IPS-NIHi11 (cell line): ENCODE measurements around the gene THADA.
"Not testable (repeated sequence)": the region's sequence is repeated elsewhere in the genome, so short reads cannot be mapped to it uniquely, and the experiment has no call there.

Source experiments
- DNase-seq: peaks from one replicate; pipeline ENCODE4 v3.0.0; 2012; ENCODE audit warnings: mixed read lengths, low spot score

THADA gene, protein sequence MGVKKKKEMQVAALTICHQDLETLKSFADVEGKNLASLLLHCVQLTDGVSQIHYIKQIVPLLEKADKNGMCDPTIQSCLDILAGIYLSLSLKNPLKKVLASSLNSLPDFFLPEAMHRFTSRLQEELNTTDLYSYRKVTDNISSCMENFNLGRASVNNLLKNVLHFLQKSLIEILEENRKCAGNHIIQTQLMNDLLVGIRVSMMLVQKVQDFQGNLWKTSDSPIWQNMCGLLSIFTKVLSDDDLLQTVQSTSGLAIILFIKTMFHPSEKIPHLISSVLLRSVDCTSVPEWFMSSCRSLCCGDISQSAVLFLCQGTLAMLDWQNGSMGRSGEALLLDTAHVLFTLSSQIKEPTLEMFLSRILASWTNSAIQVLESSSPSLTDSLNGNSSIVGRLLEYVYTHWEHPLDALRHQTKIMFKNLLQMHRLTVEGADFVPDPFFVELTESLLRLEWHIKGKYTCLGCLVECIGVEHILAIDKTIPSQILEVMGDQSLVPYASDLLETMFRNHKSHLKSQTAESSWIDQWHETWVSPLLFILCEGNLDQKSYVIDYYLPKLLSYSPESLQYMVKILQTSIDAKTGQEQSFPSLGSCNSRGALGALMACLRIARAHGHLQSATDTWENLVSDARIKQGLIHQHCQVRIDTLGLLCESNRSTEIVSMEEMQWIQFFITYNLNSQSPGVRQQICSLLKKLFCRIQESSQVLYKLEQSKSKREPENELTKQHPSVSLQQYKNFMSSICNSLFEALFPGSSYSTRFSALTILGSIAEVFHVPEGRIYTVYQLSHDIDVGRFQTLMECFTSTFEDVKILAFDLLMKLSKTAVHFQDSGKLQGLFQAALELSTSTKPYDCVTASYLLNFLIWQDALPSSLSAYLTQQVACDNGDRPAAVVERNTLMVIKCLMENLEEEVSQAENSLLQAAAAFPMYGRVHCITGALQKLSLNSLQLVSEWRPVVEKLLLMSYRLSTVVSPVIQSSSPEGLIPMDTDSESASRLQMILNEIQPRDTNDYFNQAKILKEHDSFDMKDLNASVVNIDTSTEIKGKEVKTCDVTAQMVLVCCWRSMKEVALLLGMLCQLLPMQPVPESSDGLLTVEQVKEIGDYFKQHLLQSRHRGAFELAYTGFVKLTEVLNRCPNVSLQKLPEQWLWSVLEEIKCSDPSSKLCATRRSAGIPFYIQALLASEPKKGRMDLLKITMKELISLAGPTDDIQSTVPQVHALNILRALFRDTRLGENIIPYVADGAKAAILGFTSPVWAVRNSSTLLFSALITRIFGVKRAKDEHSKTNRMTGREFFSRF (N-terminal part only)

DNA sequence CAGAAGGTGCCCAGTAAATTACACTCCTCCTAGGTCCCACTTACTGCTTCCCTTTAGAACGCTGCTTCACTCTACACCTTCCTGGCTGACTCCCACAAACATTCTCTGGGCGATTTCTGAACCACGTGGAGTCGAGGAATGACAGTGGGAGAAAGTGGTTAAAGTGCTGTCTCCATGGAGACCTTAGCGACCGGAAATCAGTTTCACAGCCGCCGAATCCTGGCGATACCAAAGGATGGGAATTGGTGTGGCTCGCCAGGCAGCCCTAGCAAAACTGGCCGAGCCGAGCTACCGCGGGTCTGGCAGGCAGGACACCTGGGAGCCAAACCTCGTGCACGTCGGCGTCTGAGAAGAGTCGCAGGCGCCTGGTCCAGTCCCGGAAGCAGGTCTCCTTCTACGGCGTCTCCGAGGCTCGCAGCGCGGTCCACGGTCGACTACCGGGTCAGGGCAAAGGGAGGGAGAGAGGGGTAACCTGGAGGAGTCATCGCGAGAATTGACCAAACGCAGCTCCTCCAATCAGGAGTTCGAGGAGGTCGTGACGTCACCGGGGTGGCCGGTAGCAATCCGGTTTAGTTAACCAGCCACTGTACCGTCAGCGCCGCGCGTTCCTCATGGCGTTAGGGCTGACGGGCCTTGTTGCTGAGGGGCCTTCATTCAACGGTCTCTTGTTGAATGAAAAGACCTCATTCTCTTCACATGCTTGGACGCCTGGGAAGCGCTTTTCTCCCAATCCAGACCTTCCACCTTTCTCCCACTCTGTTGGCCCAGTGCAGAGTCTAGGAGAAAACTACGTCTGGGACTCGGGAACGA lies at the start of gene THADA:
Gene THADA, minus strand, starts transcription at position 436 of the 810 bp plus-strand sequence. CDS start 3,646 bp downstream, outside the sequence.
- DNase-seq: peak; percentile 97

DNA sequence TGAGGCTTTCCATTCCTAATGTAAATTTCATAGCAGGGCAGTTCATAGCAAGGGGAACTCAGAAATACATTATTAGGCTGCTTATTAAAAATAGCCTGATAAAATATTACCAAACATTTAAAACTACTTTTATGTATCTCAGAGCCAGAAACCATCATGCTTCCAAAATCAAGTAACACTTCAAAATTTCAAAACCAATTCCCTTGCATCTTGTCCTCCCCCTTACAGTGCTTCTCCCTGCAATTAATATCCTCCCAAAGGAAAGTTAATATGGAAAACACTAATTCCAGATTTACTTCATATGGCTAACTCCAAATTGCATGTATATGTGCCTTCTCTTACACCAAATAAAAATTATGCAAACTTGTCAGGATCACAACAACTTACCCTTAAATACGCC lies 47.8 kb upstream of the THADA start:
- DNase-seq: no peak

DNA sequence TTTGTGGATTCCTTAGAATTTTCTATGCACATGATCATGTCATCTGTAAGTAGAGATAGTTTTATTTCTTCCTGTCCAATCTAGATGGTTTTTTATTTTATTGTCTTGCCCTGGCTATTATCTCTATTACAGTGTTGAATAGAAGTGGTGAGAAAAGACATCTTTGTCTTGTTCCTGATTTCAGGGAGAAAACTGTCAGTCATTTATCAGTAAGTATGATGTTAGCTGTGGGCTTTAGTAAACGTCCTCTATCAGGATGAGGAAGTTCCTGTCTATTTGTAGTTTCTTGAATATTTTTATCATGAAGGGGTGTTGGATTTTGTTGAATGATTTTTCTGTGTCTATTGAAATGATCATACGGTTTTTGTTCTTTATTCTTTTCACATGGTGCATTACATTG lies 46.5 kb upstream of the THADA start:
- DNase-seq: no peak

DNA sequence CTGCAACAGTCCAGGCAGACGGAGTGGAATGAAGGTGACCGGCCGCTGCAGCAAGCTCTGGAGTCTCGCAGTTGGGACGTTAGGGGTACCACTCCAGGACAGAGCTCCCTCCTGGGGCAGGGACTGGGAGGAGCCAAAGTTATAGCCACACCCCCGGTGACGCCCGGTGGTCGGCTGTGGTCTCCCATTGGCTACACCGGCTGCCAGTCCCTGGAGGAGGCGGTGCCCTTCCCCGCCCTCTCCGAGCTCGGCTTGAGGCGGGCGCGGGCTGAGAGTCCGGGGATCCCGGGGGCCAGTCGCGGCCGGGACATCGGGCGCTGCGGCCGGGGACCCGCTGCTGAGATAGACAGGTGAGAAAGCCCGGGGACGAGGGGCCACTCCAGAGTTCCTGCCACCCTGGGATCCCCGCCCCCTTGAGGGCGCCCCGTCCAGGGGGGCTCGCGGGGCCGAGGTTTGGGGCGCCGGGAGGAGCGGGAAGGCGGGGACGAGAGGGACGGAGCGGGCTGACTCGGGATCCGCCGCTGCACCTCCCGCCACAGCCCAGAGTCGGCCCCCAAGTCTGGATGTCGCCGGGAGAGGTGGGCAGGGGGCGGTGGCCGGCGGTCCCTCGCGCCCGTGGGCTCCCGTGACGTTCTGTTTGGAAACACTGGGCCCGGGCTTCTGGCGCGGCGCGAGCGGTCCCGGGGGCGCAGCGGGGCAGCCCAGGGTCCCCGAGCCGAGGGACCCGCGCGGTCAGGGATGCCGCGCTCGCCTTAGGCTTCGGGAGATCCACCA lies 41.4 kb upstream of the THADA start, which contains the start of gene PLEKHH2:
Gene PLEKHH2, plus strand, starts transcription at position 231 of the 774 bp plus-strand sequence. CDS start 7,414 bp downstream, outside the sequence.
- DNase-seq: peak; percentile 99

DNA sequence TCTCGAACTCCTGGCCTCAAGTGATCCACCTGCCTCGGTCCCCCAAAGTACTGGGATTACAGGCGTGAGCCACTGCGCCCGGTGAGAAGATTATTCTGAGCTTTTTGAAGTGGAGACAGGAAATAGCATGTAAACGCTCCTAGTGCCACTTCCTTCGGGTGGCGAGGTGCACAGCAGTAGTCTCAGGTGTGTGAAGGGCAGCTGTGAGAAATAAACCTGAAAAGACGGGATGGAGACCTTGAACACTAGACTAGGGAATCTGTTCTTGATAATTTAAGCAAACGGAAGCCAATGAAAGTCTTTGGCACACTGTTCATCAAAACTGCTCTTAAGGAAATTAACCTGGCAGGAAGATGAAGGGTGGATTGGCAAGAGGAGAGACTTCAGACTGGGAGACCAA lies 40.8 kb upstream of the THADA start:
- no peak for DNase-seq

DNA sequence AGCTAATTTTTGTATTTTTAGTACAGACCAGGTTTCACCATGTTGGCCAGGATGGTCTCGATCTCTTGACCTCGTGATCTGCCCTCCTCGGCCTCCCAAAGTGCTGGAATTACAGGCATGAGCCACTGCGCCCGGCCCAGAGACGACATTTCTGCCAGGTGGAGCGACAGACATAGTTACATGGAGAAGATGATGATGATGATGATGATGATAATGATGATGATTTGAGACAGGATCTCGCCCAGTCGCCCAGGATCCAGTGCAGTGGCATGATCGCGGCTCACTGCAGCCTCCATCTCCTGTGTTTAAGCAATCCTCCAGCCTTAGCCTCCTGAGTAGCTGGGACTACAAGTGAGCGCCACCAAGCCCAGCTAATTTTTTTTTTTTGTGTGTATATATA lies 40.3 kb upstream of the THADA start:
- DNase-seq: not testable (repeated sequence)

DNA sequence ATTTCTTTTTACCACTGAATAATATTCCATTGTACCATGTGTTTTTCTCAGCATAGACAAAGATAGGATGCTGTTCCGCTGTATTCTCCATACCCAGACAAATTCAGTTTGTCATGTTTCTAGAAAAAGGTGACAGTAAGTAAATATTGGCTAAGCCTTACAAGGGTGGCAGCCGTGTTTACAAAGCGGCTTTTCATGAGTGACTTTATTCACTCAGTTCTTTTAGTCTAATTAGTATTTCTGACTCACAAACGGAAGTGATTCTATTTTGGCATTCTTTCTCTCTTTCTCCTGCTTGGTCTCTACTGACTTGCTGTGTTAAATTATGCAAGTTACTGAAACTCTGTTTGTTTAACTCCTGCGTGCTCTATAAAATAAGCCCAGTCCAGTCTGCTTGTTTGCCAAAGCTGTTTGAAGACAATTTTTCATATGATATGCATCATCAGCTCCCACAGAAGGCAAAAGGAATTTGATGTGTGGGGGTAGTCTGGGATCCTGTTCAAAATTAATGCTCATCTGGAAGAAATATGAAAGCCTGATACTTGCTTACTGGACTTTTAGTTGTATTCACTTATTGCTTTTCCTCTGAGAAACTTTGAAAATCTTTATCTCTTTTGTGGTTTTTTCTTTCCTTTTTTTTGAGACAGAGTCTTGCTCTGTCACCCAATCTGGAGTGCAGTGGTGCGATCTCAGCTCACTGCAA lies 38.9 kb upstream of the THADA start:
- DNase-seq: no peak

DNA sequence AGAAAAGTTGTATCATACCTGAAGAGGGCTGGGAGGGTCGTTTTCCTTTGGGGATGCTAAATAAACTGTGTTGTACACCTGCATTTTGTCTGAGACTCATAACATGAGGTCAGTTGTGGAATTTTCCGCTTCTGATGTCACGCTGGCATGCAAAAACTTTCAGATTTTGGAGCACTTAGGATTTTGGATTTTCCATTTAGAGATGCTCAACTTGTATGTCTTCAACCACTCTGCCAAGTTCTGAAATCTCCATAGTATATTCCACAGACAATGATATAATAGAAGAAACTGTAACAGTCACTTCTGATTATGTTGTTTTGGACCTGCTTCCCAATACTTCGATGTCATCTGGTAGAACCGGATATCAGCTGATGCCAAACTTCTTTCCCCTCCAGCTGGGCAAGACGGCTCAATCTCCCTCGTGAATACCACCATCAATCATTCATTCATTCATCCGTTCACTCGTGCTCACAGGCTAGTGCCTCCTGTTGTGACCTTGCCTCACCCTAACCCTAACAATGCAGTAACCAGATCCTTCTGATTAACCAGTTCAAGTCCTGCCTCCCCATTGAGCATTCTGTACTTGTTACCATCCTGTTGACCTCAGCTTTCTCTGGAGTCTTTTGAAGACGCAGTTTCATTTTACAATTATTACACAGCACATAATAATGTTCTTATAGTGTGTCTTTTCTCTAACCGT lies 35.9 kb upstream of the THADA start:
- DNase-seq: no peak

DNA sequence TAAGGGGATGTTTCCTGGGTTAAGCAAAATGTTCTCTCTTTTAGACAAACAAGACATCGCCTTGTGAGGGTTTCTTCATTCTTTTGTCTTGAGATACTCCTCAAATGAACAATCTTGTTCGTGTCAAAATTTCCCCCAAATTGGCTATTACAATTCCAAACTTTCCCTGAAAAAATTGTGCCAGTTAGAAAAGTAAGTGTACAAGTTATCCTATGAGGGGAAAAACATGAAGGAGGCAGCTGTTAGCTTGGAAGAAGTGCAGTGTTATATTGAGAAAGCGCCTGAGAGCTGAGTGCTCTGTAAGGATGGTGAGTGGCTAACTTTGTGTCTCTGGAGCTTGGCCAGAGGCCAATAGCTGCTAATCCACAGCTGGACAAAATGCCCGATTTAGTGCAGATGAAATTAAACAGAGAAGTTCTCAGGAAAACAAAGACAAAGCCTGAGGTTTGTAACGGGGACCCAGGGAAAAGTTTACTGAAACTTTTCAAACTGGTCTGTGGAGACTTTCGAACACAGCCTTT lies 27.2 kb upstream of the THADA start:
- no peak for DNase-seq

DNA sequence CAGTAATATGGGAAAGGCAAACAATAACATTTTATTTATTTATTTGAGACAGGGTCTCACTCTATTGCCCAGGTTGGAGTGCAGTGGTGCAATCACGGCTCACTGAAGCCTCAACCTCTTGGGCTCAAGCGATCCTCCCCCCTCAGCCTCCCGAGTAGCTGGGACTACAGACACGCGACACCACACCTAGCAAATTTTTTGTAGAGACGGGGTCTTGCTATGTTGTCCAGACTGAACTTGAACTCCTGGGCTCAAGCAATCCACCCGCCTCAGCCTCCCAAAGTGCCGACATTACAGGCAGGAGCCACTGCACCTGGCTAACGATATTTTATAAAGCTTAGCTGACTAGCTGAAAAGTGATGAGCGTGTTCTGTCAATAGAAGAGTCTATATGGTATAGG lies 23.7 kb upstream of the THADA start:
- DNase-seq: no peak

DNA sequence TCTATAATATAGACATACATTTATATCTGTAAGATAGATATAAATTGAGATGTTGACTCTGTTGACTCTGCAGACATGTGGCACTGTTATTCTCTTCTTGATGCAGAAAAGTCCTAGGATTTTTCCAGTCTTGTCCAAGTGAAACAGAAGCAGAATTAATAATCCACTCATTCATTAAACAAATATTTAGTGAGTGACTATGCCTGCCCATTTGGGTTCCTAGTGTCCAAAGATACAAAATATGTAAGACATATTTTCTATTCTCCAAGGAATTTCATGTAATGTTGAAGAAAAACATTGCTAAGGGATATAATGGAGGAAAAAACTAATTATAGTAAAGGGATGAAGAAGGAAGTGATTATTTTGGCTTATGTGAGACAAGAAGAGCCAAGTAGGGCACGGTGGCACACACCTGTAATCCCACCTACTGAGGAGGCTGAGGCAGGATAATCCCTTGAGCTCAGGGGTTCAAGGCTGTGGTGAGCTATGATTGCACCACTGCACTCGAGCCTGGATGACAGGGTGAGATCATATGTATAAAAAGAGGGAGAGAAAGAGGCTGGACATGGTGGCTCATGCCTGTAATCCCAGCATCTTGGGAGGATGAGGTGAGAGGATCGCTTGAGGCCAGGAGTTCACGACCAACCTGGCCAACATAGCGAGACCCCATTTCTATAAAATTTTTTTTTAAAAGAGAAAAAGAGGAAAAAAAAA lies 21.3 kb upstream of the THADA start:
- DNase-seq: no peak

DNA sequence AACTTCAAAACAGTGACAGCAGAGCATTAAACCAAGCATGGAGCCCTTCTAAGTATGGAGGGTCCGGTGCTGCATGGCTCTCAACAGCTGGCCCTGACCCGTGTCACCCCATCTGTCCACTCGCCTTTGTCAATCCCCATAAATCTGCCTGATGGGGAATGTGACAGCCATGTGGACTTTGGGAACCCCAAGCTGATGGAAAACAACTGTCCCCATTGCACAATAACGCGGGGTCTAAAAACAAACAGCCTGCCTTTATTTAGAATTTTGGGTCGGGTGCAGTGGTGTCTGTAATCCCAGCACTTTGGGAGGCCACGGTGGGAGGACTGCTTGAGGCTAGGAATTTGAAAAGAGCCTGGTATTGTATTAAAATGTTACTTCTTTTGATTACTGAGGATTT lies 17.1 kb upstream of the THADA start:
- no peak for DNase-seq

DNA sequence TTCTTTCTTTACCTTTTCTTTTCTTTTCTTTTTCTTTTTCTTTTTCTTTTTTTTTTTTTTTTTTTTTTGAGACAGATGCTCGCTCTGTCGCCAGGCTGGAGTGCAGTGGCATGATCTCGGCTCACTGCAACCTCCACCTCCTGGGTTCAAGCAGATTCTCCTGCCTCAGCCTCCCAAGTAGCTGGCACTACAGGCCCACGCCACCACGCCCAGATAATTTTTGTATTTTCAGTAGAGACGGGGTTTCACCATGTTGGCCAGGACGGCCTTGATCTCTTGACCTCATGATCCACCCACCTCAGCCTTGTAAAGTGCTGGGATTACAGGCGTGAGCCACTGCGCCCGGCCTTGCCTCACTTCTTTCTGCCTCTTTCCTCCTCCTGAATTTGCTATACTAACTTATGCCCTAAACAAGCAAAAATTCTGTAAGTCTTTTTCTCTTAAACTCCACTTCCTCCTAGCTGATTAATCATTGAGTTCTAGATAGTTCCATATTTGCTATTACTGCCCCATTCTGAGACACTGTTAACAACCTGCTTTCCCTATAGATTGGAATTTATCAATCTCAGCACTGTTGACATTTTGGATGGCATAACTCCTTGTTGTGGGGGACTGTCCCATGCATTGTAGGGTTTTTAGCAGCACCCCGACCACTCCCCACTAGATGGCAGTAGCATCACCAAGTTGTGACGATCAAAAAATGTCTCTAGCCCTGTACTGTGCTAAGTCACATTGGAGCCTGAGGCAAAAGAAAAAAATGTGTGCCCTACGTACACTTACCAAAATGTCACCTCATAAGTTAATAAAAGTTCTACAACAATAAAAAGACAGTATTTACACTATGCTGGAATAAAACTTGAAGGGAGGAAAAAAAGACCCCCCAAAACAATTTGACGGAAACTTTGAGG lies 16.4 kb upstream of the THADA start:
- DNase-seq: peak; percentile 73

DNA sequence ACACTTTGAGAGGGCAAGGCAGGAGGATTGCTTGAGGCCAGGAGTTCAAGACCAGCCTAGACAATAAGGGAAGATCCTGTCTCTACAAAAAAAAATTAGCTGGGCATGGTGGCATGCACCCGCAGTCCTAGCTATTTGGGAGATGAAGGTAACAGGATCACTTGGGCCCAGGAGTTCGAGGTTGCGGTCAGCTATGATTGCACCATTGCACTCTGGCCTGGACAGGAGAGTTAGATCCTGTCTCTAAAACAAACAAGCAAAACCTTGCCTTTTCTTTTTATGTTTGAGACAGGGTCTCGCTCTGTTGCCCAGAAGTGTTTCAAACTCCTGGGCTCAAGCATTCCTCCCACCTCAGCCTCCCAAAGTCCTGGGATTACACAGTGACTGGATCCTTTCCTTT lies 14.5 kb upstream of the THADA start:
- DNase-seq: no peak

DNA sequence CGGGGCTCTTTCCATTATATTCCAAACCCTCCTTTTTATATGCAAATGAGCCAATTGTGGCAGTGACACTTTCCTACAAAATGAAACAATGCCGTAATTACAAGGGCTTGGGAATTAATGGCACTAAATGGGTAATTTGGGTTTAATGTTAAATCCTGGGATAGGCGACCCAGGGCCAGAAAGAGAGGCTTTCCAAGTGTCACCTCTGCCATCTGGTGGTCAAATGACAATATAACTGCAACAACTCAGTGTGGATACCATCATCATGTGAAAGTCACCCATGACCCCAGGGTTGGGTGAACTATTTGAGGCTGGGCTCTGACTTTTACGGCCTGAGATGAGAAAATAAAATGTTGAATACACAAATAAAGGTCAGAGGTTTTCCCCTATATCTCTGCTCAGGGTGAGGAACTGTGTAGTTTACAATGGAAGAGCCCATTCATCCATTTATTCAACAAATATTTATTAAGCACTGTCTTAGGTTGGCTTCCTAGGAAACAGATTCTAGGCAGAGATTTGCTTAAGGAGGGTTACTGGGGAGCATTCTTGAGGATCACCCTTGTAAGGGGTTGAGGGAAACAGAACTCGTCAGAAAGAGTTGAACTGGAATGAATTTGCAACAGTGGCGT lies 13.6 kb upstream of the THADA start:
- DNase-seq: peak; percentile 67

DNA sequence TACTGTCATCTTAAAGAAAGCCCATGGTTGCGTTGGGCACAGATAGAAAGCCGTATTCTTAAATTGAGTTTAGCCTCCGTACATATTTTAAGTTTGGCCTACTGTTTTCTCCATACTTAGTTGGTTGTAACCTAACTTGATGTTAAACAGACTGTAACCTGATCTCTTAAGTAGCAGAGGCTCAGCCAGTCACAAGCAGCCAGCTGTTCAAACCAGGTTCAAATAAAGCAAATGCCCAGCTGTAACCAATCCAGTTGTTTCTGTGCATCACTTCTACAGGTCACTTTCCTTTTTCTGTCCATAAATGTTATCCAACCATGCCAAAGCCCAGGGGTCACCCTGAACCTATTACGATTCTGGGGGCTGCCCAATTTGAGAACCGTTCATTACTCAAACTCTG lies 10.0 kb upstream of the THADA start:
- no peak for DNase-seq
